ENCODE results near the gene OPCML.

Gene OPCML

DNA sequence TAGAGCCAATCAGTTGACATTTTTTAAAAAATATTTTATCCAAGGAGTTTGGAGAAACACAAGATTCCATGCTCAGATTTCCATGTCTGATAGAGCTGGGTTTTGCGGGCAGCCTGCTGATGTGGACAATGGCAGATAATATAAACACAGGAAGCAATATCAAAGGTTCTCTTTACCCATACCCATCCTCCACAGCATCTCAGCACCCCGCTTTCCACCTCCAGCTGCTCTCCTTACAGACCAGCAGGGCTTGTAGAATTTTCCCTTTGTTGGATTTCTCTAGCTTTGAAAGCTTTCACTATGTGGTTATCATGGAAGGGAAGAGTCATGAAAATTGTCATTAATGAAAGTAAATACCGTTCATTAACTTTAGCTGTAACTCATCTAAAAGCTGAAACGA lies 746.4 kb downstream of the OPCML start:
- DNase-seq (ENCODE audit: low spot score), result no peak

DNA sequence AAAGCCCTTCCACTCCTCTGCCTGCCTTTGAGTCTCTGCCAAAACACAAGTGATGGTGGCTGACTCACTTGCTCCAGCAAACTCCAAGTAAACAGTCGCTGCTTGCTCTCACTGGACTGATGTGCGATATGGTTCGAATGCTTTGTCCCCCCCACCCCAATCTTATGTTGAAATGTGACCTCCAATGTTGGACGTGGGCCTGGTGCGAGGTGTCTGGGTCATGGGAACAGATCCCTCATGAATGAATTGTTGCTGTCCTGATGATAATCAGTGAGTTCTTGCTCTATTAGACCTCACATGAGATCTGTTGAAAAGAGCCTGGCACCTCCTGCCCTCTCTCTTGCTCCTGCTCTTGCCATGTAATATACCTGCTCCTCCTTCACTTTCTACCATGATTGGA lies 747.9 kb downstream of the OPCML start:
- no peak for DNase-seq (ENCODE audit: low spot score)

GRCh38 chr11:132782102-132782501 lies 750.2 kb downstream of the OPCML start:
- no peak for DNase-seq (ENCODE audit: low spot score)

GRCh38 chr11:132780046-132780445 lies 752.3 kb downstream of the OPCML start:
- no peak for DNase-seq (ENCODE audit: low spot score)

DNA sequence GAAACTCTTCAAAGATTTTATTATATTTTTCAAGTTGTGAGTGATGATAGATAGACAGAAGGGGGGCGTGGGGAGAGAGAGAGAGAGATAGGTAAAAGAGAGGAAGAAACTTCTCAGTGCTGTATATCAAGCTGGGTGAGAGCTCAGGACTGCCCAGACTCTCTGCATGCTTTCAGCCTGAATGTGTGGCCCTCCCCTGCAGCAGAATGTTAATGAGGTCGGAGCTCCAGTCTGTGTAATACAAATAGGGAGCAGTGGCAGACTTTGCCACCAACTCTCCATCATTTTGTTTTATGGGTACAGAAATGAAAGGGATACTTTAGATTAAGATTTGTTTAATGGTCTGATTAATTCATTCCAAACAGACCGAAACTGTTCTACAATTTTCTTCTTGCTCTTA lies 752.8 kb downstream of the OPCML start:
- DNase-seq (ENCODE audit: low spot score), result no peak

DNA sequence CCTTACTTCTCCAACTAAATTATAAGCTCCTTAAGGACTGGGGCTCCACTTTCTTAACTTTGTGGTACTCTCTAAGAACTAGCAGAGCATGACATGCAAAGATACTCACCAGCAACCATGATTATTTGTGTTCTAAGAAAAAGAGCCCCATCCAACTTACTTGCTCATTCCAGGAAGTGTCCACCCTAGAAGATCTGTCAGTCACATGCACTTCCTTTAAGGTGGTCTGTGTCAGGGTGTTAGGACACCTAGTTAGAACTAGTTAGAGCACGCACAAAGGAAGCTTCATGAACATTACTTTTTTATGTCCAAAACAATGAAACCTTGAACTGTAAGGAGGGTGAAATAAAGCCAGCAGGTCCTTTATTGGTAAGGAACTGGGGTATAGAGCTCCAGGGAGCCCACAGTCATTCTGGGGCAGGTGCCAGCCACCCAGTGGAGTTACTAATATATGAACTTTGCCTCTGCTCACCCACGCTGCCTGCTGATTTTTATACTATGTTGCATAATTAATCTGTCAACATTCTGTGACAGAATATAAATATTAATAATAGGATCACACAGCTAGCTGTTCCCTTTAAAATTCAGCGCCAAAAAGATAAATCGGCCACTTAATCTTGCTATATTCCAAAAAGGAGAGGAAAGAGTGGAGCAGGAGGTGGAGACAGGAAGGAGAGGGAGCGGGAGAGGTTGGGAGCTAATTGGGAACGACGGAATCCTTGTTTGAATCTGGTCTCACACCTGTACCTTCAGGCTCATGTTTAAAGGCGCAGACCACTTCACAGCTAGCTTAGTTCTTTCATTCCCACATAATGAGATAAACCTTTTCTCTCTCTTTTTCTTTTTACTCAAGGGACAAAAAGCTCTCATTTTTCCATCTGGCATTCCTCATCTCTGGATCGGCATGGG lies 755.0 kb downstream of the OPCML start:
- DNase-seq (ENCODE audit: low spot score), result no peak

DNA sequence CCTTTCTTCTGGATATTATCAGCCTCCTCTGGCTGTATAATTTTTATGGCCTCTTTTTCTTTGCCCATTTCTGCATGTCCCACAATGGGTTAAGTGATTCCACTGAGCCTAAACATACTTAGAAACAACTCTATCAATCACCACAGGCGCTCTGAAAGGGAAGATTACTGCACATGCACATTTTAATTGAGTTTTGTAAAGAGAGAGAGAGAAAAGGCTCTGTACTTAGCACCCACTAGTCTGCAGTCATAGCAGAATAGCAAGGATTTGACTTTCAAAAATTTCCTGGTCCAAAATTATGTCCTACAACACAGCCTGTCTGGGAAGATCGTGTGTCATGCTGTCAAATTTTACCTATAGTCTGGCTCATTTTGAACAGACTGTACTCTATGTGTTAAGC lies 758.5 kb downstream of the OPCML start:
- DNase-seq (ENCODE audit: low spot score), result no peak

DNA sequence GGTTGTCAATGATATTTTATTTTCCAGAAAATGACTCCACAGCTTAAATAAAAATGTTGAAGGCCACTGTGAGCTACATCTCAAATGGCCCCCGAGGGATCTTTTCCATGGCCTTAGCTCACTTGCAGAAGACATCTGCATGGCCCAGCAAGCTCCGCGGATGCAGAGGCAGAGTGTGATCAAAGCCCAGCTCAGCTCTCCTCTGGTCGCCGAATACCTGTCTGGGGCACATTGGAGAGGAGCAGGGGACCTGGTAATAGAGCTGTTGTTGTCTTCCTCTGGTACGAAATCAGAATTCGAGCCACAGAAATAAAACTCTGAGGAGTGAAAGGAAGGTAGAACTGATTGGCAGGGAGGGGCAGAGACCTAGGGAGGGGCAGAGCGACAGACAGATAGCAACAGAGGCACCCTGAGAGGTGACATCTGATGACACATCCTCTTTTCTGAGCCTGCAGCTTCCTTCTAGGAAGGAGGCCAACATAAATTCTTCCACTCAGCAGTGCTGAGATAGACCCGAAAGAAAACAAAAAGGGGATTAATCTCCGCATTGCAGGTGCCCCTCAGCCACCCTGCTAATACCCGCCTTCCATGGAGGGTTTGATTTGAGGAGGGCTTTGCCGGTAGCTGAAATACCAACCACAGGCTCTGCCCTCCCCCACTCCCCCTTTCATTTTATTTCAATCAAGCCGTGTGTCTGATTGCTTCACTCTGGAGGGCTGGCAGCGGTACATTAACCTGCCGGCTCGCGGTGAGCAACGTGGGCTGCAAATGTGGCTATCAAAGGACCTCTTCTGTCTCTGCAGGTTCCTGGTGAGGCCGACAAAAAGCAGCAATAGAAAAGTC lies 759.4 kb downstream of the OPCML start:
- DNase-seq (ENCODE audit: low spot score), result no peak

- no peak for DNase-seq (ENCODE audit: low spot score)
These were observed 760.6 kb downstream of the OPCML start for GRCh38 chr11:132771746-132772145.

DNA sequence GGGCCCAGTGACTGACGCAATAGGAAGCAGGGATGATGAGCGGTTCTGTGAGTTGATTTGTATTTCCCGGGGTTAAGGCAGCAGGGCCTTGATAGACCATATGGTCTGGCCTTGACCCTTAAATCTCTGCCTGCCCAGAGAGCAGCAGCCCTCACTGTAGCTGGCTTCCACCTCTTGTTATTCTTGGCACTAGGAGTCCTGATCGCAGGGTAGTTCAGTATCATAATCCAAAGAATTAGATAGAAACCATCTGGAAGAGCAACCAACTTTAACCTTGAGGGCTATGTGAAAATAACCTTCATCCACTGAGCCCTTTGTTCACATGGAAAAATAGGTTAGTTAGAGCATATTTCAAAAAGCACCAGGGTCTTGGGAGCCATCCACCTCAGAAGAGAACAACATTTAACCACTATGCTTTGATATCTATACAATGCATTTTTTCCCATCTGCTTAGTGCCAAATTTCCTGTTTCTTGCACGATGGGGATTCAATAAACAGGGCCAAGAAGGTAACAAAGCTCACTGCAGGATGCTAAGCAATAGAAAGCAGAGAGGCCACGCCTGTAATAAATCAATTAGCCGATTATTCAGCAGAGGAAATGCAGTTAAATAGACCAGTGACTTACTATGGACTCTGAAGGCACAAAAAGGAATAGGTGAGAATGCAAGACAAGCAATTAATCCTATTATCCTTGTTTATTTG lies 761.3 kb downstream of the OPCML start:
- DNase-seq (ENCODE audit: low spot score), result no peak

DNA sequence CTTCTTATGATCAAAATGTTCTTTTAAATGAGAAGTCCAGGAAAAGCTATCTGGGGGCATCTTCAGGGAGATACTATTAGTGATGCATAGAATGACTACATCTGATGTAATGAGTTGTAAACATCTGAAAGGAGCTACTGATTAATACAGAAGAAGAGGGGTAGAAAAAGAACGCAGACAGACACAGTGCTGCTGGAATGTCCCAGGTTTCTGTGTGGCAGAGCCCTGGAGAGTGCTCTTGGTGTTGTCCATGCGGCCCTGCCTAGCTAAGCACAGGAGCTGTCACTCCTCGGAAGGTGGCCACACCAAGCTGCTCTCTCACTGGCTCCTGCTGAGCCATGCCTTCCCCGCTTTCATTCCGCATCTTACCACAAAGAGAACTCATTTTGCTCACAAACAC lies 768.8 kb downstream of the OPCML start:
- DNase-seq (ENCODE audit: low spot score), result no peak

- DNase-seq (ENCODE audit: low spot score), result no peak
These were observed 776.4 kb downstream of the OPCML start for GRCh38 chr11:132755934-132756333.

- DNase-seq (ENCODE audit: low spot score), result no peak
These were observed 780.6 kb downstream of the OPCML start for GRCh38 chr11:132751516-132752250.

- DNase-seq (ENCODE audit: low spot score), result no peak
These were observed 786.0 kb downstream of the OPCML start for GRCh38 chr11:132746305-132746704.

- no peak for DNase-seq (ENCODE audit: low spot score)
These were observed 787.0 kb downstream of the OPCML start for GRCh38 chr11:132745306-132745705.

GRCh38 chr11:132744771-132745170 lies 787.5 kb downstream of the OPCML start:
- no peak for DNase-seq (ENCODE audit: low spot score)

GRCh38 chr11:132743601-132744000 lies 788.7 kb downstream of the OPCML start:
- DNase-seq (ENCODE audit: low spot score), result no peak

GRCh38 chr11:132742929-132743328 lies 789.4 kb downstream of the OPCML start:
- no peak for DNase-seq (ENCODE audit: low spot score)

DNA sequence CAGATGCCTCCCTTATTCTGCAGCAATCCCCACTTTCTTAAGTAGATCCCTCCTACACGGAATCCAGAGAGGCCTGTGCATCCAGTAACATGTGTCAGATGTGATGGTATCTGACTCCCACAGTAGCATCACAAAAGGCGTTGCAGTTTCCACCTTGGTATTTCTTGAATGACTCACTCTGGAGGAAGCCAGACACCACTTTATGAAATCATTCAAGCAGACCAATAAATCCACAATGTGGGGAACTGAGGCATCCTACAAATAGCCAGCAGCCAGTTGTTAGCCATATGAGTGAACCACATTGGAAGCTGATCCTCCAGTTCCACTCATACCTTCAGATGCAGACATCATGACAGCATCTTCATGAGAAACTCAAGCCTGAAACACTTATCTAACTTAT lies 798.1 kb downstream of the OPCML start:
- DNase-seq (ENCODE audit: low spot score), result no peak

GRCh38 chr11:132728026-132728425 lies 804.3 kb downstream of the OPCML start:
- DNase-seq (ENCODE audit: low spot score), result no peak

DNA sequence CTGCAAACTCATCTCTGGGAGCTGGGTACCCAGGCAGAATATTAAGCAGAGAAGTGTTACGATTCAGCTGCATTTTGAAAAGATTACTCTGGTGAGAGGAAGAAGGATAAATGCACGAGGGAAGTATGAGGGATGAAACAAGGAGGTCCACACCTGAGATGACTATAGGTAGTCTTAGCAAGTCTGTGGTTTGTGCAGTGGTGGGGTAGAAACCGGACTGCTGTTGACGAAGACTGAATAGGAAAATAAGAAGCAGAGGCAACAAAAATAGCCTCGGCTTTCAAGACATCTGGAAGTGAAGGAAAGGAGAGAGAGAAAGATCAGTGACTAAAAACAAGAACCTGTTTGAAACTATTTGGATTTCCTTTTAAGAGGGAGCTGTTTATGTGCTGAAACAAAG lies 810.8 kb downstream of the OPCML start:
- no peak for DNase-seq (ENCODE audit: low spot score)

- no peak for DNase-seq (ENCODE audit: low spot score)
These were observed 812.6 kb downstream of the OPCML start for GRCh38 chr11:132719684-132720083.

Data from LoVo (cell line).